Astrocyte of the cerebellum (primary cell): Measurements from ENCODE around the gene LDHB.
"Not testable (repeated sequence)": the region's sequence is repeated elsewhere in the genome, so short reads cannot be mapped to it uniquely, and the experiment has no call there.

ENCODE experiments used
- DNase-seq: peaks from one replicate; pipeline ENCODE4 v3.0.0-alpha.2; 2011; ENCODE audit warnings: low read depth
- H3K4me3 ChIP-seq: 2 replicates; pipeline ENCODE4 v1.5.1; 2011; ENCODE audit warnings: mild to moderate bottlenecking, low read depth, low read length, moderate library complexity
- in situ Hi-C: cut with HindIII; loops from 2 replicates; pipeline ENCODE4 v1.10.0; 2017; ENCODE audit warnings: low sequenced_read_pairs
- TF ChIP-seq, protein P1 (sequence below): IDR thresholded peaks from 2 replicates; pipeline ENCODE4 v1.5.1; 2012; ENCODE audit warnings: low read length, low read depth, moderate library complexity, mild to moderate bottlenecking; ENCODE audit errors: missing control alignments

LDHB gene

DNA sequence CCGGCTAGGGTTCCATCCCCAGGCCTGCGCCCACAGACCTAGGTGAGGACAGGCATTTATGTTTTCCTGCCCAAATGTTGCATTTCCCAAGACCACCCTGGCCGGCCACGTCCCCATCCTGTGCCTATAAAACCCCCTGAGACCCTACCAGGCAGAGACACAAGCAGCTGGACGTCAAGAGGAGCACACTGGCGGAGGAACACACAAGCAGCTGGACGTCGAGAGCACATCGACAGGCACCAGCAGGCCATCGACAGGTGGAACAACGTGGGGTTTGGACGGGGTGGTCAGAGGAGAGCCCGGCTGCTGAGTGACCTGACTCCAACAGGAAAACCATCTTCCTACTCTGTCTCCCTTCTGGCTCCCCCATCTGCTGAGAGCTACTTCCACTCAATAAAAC, 19.6 kb upstream of the LDHB start:
- DNase-seq: no peak
- in situ Hi-C loops: no loop called here
- H3K4me3 ChIP-seq: no peak overlapping the region
- TF ChIP-seq, protein P1, sequence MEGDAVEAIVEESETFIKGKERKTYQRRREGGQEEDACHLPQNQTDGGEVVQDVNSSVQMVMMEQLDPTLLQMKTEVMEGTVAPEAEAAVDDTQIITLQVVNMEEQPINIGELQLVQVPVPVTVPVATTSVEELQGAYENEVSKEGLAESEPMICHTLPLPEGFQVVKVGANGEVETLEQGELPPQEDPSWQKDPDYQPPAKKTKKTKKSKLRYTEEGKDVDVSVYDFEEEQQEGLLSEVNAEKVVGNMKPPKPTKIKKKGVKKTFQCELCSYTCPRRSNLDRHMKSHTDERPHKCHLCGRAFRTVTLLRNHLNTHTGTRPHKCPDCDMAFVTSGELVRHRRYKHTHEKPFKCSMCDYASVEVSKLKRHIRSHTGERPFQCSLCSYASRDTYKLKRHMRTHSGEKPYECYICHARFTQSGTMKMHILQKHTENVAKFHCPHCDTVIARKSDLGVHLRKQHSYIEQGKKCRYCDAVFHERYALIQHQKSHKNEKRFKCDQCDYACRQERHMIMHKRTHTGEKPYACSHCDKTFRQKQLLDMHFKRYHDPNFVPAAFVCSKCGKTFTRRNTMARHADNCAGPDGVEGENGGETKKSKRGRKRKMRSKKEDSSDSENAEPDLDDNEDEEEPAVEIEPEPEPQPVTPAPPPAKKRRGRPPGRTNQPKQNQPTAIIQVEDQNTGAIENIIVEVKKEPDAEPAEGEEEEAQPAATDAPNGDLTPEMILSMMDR: no peak

DNA sequence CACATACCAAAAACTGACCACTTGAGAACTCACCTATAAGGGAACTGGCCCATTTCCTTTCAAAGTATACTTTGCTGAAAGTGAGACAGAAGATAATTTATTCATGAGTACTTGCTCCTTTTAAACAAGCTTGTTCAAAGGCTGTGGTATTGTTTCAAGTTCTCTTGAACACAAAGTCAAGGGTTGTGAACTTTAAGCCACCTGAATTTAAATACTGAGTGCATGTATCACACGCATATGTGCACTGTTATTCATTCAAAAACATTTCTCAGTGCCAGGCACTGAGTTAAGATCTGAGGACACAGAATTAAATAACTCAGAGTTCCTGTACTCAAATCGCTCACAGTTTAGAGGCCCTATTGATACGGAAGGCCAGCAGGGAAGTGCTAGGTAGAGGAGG, 19.1 kb upstream of the LDHB start:
- H3K4me3 ChIP-seq: no peak overlapping the region
- no peak for DNase-seq
- in situ Hi-C loops: no loop called here
- TF ChIP-seq, protein P1: no peak

DNA sequence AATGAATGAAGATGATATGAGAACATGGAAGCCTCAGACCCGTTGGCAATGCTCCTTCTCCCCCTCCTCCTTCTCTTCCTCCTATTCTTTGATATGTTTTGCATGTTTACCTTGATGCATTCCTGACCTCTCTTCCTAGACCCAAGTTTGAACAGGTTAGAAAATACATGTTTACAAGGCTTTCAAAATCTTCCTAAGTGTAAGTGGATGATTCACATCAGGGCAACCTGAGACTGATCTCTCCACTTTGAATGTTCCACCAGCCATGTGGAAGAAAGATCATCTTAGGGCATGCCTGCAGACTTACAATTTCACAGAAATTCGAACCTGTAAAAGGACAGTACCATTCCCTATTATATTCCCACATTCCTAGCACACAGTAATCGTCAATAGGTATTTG, 18.0 kb upstream of the LDHB start:
- in situ Hi-C loops: no loop called here
- H3K4me3 ChIP-seq: no peak overlapping the region
- no peak for DNase-seq
- TF ChIP-seq, protein P1: no peak

DNA sequence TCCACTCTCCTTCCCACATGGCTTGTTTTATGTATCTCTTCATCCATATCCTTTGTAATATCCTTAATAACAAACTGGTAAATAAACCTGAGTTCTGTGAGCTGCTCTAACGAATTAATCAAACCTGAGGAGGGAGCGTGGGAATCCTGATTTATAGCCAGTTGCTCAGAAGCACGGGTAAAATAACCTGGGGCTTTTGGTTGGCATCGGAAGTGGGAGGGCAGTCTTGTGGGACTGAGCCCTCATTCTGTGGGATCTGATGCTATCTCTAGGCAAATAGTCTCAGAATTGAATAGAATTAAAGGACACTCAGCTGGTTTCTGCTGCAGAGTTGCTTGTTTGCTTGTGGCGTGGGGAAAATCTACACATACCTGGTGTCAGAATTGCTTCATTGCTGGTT, 17.5 kb upstream of the LDHB start:
- TF ChIP-seq, protein P1: no peak
- in situ Hi-C loops: no loop called here
- DNase-seq: no peak
- H3K4me3 ChIP-seq: no peak overlapping the region

DNA sequence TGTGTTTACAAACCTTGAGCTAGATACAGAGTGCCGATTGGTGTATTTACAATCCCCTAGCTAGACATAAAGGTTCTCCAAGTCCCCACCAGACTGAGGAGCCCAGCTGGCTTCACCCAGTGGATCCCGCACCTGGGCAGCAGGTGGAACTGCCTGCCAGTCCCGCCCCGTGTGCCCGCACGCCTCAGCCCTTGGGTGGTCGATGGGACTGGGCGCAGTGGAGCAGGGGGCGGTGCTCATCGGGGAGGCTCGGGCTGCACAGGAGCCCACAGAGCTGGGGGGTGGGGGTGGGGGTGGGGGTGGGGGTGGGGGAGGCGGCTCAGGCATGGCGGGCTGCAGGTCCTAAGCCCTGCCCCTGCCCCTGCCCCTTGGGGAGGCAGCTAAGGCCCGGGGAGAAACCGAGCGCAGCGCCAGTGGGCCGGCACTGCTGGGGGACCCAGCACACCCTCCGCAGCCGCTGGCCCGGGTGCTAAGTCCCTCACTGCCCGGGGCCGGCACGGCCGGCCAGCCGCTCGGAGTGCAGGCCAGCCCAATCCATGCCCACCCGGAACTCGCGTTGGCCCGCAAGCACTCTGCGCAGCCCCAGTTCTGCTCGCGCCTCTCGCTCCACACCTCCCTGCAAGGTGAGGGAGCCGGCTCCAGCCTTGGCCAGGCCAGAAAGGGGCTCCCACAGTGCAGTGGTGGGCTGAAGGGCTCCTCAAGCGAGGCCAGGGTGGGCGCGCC, 16.3 kb upstream of the LDHB start:
- DNase-seq, in situ Hi-C loops, H3K4me3 ChIP-seq: not testable (repeated sequence)

DNA sequence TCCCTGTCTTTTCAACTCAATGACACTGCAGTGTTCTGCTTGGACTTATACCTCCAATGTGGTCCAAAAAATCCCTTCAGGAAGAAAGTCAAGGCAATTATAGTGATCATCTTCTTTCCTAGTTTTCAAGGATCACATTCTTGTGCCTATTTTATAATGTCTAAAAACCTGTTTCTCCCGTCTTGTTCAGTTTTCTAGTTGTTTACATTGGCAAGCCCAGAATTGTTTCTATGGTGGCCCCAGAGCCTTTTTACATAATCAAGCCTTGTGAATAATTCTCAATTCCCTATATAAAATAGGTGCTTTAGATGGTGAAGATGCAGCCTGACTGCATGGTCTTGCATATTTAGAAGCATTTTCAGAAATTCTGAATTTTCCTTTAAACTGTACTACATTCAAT, 14.5 kb upstream of the LDHB start:
- H3K4me3 ChIP-seq: no peak overlapping the region
- no peak for DNase-seq
- in situ Hi-C loops: no loop called here

DNA sequence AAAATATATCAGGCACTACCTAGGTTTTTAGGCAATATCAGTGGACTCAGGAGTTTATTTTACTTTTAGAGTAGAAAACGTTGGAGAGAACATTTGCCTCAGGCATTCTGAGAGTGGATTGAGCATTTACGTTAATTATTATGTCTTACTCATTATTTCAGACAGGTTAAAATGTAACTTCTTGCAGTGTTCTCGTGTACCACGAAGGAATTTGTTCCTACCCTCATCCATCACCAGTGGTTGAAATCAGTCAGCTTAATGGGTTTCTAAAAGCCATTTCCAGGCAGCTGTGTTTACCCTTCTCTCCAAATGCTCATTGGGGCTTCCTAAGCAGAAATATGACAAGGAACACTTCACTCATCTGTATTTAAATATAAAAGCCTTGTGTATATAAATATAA, 9.1 kb upstream of the LDHB start:
- no peak for DNase-seq
- TF ChIP-seq, protein P1: no peak
- no peak overlapping the region for H3K4me3 ChIP-seq
- in situ Hi-C loops: no loop called here

More for the DNA sequence above, 14.5 kb upstream of the LDHB start:
- TF ChIP-seq, protein P1: no peak
